ENCODE results near the gene VMAC. TPM values are rescaled to one million over a fixed set of nuclear protein-coding genes. Genes with fewer than 3 reads are reported as not detected.

Gene VMAC
- total RNA-seq, 1 experiment from 2014 or later, result 1.8 TPM

DNA sequence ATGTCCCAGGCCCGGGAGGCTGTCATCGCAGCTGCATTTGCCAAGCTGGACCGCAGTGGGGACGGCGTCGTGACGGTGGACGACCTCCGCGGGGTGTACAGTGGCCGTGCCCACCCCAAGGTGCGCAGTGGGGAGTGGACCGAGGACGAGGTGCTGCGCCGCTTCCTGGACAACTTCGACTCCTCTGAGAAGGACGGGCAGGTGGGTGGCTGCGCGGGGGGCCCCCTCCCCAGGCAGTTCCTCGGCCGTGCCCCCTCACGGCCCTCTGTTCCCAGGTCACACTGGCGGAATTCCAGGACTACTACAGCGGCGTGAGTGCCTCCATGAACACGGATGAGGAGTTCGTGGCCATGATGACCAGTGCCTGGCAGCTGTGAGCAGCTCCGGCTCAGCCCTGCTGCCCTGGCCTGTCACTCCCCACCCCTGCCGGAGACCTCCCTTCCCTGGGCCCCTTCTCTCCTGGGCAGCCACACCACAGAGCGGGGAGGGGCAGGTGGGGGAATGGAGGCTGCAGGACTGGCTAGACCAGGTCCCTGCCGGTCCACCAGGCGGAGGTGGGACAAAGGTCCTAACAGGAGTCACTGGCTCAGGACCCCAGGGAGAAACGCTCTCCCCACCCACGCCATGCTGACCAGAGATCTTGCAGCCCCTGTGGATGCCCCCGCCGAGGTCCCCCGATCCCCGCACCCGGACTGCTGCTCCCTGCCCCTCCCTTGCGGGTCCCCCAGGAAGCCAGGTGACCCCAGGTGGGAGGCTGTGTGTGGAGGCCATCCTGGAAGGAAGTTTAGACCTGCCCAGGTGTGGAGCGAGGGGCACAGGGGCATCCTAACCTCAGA is 10.5 kb downstream of the VMAC start:
- no peak for DNase-seq
- Histone ChIP-seq H3K27me3 (no peaks in the 10 kb centered on the region), H3K4me3 (no peak overlapping the region), H3K9me3 (no peaks in the 10 kb centered on the region), H3K36me3 (no peaks in the 10 kb centered on the region)

DNA sequence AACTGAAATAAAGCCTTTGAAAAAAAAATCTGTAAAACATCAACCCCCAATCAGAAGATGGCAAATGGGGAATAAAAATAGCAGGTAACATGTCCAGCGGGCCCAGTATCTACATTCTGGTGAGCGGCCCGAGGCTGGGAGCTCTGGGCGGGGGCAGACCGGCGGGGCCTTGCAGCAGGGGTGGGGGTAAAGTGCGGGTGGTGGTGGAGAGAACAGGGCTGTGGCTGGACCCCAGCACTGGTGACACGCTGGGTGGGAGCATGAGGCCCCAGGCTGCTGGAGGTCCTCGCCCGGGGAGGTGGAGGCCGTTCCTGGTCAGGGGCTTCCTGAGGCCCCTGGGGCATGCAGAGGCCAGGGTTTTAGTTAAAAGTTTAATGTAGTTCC is 11.1 kb downstream of the VMAC start:
- Histone ChIP-seq H3K27me3 (no peaks in the 10 kb centered on the region), H3K9me3 (no peaks in the 10 kb centered on the region), H3K4me3 (no peak overlapping the region), H3K36me3 (no peaks in the 10 kb centered on the region)
- DNase-seq, result no peak

DNA sequence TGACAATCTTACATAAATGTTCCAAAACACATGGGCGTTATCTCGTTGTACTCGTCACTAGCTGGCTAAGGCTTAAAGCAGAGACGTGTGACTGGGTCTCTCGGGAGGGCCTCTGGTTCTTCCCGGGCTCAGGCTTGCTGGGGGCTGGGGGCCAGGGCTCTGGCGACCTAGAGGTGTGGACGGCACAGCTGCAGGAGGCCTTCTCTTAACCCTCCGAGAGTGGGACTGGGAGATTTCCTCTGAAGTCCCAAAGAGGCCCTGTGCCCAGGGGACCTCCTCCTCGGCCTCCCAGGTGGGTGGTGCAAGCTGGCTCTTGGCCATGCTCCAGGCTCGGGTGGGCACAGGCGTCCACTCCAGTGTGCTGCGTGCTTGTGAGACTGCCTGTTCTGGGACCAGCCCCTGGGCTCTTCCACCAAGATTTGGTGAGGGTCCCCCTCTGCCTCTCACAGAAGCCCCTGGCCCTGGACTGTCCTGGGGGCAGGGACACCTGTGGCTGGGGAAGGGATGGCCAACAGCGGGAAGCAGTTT is 11.6 kb downstream of the VMAC start:
- H3K27me3 ChIP-seq, result no peaks in the 10 kb centered on the region
- DNase-seq, result no peak
- no peak overlapping the region for H3K4me3 ChIP-seq
- no peaks in the 10 kb centered on the region for H3K36me3 ChIP-seq
- no peaks in the 10 kb centered on the region for H3K9me3 ChIP-seq

DNA sequence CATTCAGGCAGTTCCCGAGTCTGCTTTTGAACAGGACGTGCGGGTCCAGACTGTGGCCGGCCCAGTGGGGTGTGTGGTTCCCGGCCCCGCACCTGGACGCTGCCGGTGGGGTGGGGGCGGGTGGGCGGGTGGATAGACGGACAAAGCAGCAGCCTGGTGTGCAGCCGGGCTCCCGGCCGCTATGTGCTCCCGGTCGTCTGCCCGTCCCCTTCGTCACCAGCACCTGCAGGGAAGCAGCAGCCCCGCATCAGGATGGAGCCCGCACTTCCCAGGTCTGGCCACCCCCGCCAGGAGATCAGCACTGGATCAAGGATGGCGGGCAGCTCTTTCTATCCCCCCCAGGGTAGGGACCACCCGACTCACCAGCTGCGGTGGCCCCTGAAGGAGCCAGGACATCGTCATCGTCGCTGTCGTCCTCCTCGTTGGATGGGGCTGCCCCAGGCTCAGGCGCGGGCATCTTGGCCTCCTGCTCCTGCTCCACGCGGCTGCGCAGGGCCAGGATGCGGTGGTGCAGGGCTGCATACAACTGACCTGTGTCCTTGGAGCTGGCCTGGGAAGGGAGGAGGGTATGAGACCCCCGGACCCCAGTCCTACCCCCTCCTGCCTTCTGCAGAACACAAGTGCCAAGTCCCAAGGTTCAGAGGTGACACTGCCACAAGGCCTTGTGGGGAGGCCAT is 12.9 kb downstream of the VMAC start:
- Histone ChIP-seq H3K27me3 (no peaks in the 10 kb centered on the region), H3K4me3 (no peak overlapping the region), H3K9me3 (no peaks in the 10 kb centered on the region), H3K36me3 (no peaks in the 10 kb centered on the region)
- DNase-seq, result no peak

DNA sequence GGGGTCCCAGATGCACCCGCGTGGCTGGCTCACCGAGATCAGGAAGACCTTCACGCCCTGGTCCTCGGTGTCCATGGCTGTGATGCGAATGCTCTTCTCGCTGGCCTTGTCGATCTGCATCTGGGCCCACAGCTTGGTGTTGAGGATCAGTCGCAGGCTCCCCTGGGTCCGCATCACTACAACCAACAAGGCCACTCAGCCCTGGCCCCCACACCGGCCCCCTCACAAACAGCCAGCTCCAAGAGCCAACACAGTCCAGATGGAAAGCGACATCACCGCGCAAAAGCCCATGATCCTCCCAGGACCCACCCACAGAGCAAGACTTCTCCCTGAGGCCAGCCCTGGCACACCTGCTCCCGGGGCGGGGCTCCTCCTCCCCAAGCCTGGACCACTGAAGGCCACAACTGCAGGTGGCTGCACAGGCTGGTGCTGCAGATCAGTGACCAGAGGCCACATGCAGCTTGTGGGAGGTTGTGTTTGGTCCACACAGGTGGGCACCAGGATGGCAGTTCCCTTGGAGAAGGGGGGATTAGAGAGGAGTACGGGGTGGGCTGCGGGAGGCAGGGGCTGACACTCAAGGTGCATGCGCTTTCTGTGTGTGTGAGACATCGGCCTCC is 13.9 kb downstream of the VMAC start:
- Histone ChIP-seq H3K9me3 (no peaks in the 10 kb centered on the region), H3K36me3 (no peaks in the 10 kb centered on the region), H3K4me3 (no peak overlapping the region), H3K27me3 (no peaks in the 10 kb centered on the region)
- no peak for DNase-seq

DNA sequence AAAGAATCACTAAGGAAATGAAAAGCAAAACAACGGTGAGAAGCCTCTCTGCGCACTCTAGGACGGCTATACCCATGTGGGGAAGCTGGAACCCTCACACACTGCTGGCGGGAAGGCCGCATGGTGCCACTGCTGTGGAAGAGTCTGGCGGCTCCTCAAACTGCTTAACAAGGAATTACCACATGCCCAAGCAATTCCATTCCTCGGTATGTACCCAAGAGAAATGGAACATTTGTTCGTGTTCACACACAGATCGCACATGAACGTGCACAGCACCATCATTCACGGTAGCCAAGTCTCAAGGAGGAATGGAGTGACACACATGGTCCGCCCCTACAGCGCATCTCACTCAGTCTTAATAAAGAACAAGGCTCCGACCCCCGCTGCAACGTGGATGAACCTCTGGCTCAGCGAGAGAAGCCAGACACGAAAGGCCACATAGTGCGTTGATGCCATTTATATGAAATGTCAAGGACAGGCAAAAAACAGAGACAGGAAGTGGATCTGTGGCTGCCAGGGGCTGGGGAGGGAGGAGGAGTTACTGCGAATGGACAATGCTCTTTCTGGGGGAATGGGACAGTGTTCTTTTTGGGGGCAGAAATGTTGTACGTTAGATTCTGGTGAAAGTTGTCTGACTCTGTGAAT is 17.0 kb downstream of the VMAC start:
- DNase-seq, result no peak
- Histone ChIP-seq H3K4me3 (no peak overlapping the region), H3K9me3 (no peaks in the 10 kb centered on the region), H3K36me3 (no peaks in the 10 kb centered on the region), H3K27me3 (no peaks in the 10 kb centered on the region)

DNA sequence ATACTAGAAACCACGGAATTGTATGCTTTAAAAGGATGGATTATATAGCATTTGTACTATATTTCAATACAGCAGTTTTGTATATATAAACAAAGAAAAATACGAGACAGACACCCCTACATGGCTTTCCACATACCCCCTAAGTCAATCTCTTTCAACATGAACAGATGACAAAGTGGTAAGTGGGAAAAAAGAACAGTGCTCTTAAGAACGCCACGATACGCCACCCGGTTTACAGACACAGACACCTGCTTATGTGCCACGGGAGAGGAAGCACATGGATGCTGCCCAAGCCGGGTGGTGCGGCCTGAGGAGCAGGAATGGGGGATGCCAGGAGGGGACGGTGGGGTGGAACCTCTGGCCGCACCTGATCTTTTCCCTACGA is 17.5 kb downstream of the VMAC start:
- Histone ChIP-seq H3K27me3 (no peaks in the 10 kb centered on the region), H3K4me3 (no peak overlapping the region), H3K9me3 (no peaks in the 10 kb centered on the region), H3K36me3 (no peaks in the 10 kb centered on the region)
- DNase-seq, result no peak

DNA sequence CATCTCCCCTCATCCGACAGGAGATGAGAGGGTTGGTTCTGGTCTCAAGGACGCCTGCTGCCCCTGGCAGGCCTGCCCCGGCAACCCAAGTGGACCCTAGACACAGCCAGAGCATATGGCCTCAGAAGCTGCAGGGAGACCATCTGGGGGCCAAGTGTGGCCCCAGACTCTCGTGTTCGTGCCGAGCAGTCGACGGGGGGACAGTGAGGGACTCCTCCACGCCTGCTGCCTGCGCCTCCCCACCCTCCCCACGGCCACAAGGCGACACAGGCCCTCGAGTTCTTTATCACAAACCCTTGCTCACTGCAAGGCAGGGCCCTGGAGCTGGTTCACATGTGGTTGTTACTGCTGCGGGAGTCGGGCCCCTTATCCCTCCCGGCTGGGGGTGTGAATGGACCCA is 18.7 kb downstream of the VMAC start:
- no peak for DNase-seq
- no peaks in the 10 kb centered on the region for H3K9me3 ChIP-seq
- no peaks in the 10 kb centered on the region for H3K36me3 ChIP-seq
- H3K4me3 ChIP-seq, result no peak overlapping the region
- no peaks in the 10 kb centered on the region for H3K27me3 ChIP-seq

DNA sequence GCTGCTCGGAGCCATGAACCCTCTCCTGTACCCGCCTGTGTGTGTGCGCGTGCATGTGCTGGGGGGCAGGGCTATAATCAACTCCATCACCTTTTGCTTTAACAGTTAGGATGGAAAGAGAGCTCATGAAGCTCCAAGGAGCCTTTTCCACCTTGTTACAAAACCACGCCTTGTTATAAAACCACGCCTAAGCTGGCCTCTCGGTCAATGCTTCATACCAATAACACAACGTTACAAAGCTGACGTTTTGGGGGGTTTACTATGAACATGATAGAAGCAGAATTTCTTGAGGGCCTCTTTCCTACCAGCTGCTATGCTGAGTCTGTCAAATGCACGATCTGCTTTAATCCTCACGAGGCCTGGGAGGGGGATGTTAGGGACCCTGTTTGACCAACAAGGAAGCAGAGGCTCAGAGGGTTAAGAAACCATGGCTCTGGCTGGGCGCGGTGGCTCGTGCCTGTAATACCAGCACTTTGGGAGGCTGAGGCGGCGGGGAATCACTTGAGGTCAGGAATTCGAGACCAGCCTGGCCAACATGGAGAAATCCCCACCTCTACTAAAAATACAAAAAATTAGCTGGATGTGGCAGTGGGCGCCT is 21.3 kb downstream of the VMAC start:
- no peaks in the 10 kb centered on the region for H3K27me3 ChIP-seq
- H3K9me3 ChIP-seq, result no peaks in the 10 kb centered on the region
- H3K4me3 ChIP-seq, result no peak overlapping the region
- H3K36me3 ChIP-seq, result no peaks in the 10 kb centered on the region; the same call in none of the 2 replicates
- no peak for DNase-seq

DNA sequence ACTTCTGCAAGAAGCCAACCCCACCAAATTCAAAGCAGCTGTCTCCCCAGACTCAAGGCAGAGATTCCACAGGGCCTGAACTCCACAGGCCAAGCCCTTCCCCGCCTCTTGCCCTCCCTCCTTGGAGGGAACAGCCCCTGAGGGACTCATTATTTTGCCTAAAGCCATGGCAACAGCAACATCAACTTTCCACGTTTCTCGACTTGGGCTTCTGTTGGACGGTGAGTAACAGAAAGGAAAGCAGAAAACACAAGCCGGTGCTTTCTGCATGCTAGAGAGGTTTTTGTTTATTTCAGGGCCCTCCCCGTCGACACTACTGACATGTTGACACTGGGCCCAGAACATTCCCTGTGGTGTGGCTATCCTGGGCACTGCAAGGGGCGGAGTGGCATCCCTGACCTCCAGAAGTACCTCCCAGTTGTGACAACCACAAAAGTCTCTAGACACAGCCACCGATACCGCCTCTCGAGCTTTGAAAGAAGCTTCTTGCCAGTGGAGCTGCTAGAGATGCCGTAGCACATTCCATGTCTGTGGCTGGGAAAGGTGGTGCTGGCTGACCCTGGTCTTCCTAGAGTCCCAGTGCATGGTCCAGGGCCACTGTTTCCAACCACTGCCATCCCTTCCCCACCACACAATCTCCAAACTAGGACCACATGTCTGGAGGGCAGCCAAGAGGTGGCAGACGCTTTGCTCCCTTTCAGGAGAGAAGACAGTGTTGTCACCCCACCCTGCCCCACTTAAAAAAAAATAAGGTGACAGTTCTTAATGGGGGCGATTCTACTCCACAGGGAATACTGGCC is 22.2 kb downstream of the VMAC start:
- Histone ChIP-seq H3K27me3 (no peaks in the 10 kb centered on the region), H3K36me3 (no peaks in the 10 kb centered on the region; the same call in none of the 2 replicates), H3K4me3 (no peak overlapping the region), H3K9me3 (no peaks in the 10 kb centered on the region)
- no peak for DNase-seq

DNA sequence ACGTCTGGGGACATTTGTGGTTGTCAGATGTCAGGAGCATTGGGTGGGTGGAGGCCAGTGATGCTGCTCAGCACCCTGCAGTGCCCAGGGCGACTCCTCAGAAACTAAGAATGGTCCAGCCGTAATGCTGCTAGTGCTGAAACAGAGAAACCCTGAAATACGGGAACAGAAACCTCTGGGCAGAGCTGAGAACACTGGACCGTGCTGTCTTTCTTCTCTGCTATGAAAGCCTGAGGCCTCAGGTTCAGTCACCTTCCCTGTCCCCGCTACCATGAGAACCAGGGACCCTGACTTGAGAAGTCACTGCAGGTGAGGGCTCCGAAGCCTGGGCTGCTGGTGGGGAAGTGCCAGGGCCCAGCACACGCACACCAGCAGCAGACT is 22.8 kb downstream of the VMAC start:
- Histone ChIP-seq H3K4me3 (no peak overlapping the region), H3K36me3 (no peaks in the 10 kb centered on the region; the same call in none of the 2 replicates), H3K27me3 (no peaks in the 10 kb centered on the region), H3K9me3 (no peaks in the 10 kb centered on the region)
- no peak for DNase-seq

DNA sequence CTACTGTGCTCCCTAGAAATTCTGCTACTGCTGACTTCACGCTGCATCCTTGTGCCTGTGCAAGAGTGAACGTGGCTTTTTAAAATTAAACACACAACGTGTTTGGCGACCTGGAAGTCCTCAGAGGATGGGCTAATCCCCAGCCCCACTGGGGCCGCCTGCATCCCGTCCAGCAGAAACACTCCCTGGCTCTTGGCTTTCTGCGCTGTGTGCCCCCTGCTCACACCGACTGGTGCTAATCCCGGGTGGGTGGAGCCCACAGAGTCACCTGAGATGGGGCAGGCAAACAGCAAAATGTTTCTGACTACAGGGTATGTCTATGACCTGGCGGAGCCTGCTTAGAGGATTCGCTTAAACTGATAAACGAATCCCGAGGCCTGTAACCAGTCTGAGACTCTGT is 24.5 kb downstream of the VMAC start:
- DNase-seq, result no peak
- H3K4me3 ChIP-seq, result no peak overlapping the region
- no peaks in the 10 kb centered on the region for H3K27me3 ChIP-seq
- H3K36me3 ChIP-seq, result no peaks in the 10 kb centered on the region; the same call in none of the 2 replicates
- H3K9me3 ChIP-seq, result no peaks in the 10 kb centered on the region

DNA sequence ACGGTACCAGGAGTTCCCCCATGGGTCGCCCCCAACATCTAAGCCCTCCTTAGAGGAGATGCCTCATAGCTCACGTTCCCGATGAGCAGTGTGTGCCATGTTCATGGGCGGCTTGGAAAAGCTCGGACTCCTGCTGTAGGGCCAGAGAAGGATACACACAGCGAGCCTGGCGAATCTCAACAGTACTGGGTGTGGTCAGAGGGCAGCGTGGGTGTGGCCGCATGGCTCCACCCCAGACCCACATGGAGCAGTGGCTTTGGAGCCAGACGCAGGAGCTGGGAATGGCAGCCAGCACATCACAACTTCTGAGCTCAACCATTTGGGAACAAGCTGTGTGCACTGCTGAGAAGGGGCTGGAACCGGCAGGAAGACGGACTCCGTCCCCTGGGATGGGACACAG is 25.0 kb downstream of the VMAC start:
- no peaks in the 10 kb centered on the region for H3K27me3 ChIP-seq
- DNase-seq, result no peak
- H3K36me3 ChIP-seq, result no peaks in the 10 kb centered on the region; the same call in none of the 2 replicates
- no peaks in the 10 kb centered on the region for H3K9me3 ChIP-seq
- no peak overlapping the region for H3K4me3 ChIP-seq

DNA sequence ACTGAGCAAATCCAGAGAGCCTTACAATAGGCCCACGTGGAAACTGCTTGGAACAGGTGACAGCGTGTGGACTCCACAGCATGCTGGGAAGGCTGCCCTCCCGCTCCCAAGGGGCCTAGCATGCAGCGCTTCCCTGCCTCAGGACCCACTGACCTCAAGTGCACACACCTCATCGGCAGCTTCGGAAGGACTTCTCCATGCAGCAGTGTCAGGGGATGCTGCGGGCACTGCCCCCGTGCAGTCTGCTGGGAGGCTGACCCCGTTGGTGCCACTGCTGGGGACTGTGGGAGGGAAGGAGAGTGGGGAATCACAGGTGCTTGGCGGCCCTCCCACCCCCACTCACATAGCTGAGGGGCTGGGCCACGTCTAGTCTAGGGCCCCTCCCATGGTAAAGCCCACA is 26.6 kb downstream of the VMAC start:
- no peaks in the 10 kb centered on the region for H3K9me3 ChIP-seq
- no peak for DNase-seq
- no peaks in the 10 kb centered on the region for H3K27me3 ChIP-seq
- H3K4me3 ChIP-seq, result no peak overlapping the region
- no peaks in the 10 kb centered on the region; the same call in none of the 2 replicates for H3K36me3 ChIP-seq

DNA sequence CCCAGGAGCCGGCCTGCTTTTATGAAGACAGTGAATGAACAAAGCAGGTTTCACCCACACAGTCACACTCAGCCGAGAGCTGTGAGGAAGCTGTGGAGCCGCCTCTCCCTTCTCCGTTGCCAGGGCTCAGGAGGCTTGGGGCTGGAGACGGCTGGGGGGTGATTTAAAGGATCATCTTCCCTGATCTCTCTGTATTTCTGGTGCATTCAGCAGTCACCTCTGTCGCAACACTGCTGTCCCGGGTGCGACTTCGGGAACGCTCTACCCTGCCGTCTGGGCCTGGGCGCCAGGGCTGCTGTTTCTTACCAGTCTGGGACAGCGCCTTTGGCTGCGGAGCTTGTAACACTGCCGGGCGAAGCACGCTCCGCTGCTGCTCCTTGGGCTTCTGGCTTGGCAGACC is 27.5 kb downstream of the VMAC start:
- no peaks in the 10 kb centered on the region for H3K9me3 ChIP-seq
- no peaks in the 10 kb centered on the region for H3K27me3 ChIP-seq
- H3K4me3 ChIP-seq, result no peak overlapping the region
- no peak for DNase-seq
- H3K36me3 ChIP-seq, result no peaks in the 10 kb centered on the region; the same call in none of the 2 replicates

Measured in MG63 (cell line).